ENCODE data around the gene MRFAP1.

- no peak for TF ChIP-seq CTCF (IDR thresholded peaks at IDR 0.05)
- no peak for TF ChIP-seq EZH2 (IDR thresholded peaks at IDR 0.05)
These were observed 49.0 kb downstream of the MRFAP1 start for GRCh38 chr4:6689506-6689960.

All from neural progenitor cell (in vitro differentiated cells).